Ramos (cell line): ENCODE measurements around the gene SMG5.

Experiments used
- in situ Hi-C: fragments of 300-500 bp; cut with MboI; formaldehyde crosslinking; loops from one replicate; pipeline ENCODE4 v1.14.3; 2022; ENCODE audit warnings: low sequenced_read_pairs; ENCODE audit not compliant: unreplicated experiment

Gene SMG5

DNA sequence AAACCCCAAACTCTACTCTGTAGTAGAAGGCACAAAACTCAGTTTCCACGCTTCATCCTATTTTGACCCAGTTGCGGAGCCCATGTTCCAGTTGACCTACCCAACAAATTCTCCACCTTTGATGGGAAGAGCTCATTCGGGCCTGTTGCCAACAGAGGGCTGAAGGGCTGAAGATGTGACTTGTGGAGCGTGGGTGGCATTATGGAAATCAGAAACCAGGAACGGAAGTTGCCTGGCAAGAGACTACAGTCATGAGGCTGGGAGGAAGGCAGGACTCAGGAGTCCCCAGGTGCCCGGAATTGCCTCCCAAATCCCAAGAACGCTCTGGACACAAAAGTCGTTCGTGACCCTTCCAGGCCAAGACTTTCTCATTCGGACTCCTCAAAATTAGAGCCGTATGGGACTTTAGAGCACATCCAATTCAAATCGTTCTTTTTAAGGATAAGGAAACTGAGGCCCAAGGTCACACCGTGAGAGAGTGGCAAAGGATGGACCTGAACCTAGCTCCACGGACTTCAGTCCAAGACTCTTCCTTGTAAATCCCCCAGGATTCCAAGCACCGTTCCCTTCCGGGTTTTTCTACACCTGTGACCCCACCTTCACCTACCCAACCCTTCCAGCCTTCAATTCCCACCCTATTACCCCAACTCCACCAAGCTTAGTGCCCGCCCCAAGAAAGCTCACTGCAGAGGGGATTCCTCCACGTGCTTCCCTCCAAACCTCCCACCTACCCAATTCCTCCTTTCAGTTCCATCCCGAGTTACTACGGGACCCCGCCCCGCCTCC is 739 bp downstream of the SMG5 start:
- in situ Hi-C loops = no loop called here

DNA sequence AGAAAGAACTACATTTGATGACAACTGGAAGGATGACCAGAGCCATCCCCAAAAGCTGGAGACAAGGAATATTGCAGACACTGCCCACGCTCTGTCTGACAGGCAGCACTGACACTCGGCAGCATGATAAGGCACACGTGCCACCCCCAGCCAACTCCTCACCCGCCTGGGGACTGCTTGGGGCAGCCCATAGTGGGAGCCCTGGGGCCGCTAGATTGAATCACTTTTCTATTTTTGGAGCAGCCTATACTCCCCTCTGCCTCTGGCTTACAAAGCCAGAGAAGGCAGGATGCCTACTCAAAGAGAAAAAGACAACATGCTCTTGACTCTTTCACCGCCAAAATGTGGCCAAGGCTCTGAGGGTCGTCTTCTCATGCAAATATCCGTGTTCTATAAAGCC is 1.3 kb downstream of the SMG5 start:
- in situ Hi-C loops = no loop called here

DNA sequence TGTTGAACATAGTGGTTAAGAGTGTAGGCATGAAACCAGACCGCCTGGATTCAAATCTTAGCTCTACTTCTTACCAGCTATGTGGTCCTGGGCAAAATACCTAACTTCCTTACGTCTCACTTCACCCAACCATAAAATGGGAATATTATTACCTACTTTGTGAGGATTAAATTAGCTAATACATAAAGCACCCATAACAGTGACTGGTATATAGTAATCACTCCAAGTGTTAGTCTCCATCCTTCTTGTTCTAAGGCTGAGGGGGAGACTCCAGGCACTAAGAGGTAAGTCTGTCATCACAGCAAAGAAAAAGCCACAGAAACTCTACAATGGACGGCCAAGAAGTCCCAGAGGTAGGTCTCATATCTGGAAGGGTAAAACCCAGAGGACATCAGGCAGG is 2.8 kb downstream of the SMG5 start:
- in situ Hi-C loops = no loop called here

DNA sequence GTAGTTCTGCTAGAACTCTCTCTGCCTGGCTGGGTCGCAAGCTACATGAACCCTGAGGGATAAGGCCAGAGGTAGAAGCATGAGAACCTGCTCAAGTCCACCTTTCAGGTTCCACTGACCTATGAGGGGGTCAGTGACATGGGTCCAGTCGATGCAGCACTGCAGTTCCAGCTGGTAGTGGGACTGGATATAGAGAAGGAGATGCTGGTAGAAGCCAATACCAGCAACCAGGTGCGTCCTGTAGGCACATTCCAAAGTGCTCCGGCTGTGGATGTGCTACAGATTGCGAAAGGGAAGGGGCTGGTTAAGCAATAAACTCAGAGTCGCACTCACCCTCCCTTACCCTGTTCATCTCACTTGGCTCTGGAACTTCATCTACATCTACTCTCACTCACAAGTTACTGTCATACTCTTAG is 5.7 kb downstream of the SMG5 start:
- in situ Hi-C loops = no loop called here

DNA sequence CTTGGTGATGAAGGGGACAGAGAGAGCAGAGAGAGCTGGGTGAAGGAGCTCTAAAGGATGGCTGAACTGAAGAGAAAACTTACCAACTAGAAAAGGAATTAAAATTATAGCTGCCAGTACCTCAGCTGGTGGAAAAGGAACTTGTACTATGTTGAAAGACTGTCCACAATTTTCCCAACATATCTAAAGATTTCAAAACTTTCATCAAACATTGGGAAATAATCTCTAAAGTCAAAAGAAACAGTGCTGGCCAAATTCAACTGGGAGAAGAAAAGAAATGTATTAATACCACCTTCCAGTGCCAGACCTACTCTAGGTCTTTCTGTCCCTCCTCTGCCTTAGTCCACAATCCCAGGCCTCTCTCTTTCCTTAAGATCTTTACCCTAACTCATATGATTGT is 6.1 kb downstream of the SMG5 start:
- in situ Hi-C loops = no loop called here

DNA sequence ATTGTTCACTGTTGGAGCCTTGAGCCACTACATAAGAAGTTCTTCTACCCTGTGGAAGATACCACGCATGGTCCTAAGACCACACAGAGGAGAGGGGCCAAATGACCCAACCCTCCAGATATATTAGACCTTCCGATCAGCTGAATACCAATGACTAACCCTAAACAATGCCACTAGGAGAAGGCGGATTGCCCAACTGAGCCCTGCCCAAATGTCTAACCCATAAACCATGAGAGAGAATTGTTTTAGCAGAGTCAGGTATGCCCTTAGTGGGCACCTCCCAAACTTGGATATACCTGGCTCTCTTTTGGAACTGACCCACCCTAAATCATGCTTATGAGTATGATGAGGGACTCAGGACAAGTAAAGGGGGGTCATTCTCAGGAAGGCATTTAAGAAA is 12.3 kb downstream of the SMG5 start:
- in situ Hi-C loops = no loop called here

DNA sequence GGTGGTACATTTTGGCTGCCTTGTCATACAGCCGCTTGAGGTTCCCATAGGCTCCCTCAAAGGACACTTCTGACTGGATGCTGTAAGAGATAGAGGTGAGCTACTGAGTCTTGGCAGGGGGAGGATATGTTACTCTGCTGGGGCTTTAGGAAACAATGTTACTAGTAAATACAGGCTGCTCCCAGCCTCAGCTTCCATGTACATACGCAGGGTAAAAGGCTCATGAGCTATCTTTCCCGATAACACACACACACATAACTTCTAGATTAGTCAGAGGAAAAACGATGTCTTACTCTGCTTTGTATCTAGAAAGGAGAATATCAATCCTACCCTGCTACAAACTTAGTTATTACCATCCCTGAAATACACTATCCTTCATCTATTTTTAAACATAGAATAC is 14.3 kb downstream of the SMG5 start:
- in situ Hi-C loops = no loop called here

DNA sequence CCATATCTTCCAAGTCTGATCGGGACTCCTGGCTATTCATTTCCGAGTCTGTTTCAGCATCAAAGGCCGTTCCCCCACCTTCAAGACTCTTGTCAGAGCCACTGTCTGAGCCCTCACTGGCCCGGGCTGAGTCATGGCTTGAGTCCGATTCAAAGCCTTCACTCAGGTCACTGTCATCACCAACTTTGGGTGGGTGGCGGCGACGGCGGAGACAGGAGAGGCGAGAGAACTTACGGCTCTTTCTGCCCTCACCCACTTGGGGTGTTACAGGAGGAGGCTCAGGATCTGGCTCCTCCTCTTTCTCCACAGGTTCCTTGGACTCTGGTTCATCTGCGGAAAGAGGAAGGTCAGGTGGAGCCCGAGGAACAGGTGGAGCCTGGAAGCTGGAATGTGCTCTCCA is 16.6 kb downstream of the SMG5 start:
- in situ Hi-C loops = no loop called here

DNA sequence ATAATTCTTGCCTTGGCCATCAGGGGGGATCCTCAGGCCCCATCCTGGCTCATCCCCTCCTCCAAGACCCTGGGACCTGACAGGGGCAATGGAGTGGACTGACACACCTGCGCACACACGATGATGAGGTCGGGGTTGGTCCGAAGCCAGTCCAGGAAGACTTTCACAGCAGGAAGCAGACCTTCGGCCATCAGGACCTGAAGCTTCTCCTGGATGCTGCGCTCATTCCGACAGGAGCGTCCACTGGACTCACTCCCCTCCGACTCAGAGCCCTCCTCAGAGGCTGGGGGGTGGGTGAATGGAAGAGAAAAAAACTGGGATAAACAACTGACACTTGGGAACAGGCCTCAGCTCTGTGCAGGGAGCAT is 19.4 kb downstream of the SMG5 start:
- in situ Hi-C loops = no loop called here

DNA sequence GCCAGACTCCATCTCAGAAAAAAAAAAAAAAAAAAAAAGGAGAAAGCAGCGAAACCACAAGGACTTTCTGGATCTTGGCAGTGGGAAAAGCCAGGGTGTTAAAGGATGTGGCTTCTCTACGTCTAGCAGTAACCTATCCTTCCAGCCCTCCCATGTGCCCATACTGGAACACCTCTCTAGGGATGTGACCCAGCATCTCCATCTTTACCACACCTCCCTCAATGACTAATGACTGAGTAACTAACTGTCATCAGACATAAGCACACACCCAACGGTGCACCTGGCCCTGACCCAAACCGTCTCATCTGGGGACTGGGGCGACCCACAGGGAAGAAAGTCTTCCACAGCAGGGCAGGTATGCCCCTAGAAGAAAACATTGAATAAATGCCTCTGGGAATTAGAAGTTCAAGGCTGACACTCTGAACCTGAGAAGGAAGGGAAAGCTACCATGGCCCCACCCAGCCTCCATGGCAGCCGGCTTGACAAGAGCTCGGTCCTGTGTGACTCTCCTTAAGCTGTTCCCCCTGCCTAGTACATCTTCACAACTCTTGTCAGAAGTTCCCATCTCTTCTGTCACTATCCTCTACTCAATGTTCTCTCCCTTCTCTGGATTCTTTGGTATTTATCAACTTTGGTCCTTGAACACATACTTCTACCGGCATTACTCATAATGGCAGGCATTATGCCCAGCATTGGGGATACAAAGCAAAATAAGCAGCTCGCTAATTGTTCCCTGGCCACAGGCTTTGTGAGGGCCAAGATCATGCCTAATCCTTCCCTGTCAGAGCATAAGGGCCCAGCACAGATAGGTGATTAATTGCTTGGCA is 20.0 kb downstream of the SMG5 start:
- in situ Hi-C loops = no loop called here

DNA sequence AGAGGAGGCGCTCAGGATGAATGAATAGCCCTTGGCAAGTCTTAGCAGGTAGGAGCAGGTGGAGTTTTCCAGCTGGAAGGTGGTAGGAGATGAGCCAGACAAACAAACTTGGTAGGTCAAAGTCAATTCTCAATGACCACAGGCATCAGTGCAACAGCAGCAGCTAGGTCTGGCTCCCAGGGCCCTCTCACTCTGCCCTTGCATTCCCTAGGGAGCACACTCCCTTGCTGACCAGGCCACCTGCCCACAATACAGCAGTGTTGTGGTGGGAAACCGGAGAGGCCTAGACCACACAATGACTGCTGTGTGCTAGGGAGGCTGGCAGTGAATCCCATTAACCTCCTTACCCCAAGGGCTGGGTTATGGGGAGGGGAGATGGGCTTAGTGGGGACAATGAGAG is 21.7 kb downstream of the SMG5 start:
- in situ Hi-C loops = no loop called here

DNA sequence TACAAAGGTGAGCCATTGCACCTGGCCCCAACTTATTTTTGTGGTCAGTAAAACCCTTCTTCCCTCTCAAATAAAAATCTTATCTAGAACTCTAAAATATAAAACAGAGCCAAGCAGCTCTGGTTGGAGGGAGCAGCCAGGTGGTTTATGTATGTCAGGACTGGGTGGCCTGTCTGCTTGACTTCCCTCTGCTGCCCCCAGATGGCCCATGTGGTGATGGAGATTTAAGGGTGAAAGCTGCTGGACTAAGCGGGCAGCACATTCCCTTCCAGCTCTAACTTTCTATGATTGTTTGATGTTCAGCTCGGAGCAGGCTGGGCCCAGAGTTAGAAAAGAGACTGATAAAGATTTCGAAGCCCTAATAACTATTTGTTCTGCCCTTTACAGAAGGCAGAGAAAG is 22.8 kb downstream of the SMG5 start:
- in situ Hi-C loops = no loop called here

DNA sequence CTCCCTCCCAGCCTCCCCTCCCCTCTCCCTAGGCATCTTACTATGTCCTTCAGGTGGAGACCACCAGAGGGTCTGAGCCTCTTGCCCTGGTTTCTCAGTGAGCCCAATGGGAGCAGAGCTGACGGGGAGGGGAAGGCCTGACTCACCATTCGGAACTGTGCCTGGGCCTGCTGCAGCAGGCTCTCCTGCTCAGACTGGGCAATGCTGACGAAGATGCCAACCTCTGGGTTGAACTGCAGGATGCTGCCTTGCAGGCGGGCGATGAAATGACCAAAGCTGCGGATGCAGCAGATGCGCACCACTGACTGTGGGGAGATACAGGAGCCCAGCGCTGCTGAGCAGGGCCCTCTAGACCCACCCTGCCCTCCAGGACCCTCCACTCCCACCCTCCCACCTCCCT is 23.8 kb downstream of the SMG5 start:
- in situ Hi-C loops = no loop called here

DNA sequence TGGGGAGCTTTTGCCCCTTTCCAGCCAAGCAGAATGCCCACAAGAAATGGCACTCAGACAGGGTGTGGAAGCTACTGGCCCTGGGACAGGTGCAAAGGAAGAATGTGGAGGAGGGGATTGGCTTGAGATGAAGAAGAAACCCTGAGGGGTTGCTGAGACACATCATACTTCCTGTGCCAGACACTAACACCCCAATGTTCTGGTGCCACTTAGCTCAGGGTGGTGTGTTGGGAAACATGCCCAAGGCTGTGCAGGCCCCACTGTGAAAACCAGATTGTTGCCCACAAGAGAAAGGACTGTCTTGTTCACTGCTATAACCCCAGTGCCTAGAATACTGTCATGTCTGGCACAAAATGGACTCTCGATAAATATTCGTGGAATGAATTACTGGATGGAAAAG is 24.9 kb downstream of the SMG5 start:
- in situ Hi-C loops = no loop called here

DNA sequence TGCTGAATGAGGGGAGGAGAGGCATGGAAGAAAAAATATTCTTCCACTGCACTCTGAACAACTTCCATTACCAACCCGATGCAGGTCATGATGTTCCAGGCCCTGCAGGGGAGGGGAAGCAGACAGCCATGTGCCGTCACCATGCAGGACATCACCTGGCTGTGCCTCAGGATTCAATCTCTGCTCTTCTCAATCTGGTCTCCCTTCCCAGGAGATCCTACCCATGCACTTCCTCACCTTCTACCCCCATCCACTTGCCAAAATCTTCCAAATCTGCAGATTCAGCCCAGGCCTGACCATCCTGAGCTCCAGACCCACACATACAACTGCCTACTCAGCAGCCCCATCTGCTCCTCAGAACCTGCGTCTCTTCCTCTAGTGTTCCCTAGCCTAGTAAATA is 29.0 kb downstream of the SMG5 start:
- in situ Hi-C loops = no loop called here

DNA sequence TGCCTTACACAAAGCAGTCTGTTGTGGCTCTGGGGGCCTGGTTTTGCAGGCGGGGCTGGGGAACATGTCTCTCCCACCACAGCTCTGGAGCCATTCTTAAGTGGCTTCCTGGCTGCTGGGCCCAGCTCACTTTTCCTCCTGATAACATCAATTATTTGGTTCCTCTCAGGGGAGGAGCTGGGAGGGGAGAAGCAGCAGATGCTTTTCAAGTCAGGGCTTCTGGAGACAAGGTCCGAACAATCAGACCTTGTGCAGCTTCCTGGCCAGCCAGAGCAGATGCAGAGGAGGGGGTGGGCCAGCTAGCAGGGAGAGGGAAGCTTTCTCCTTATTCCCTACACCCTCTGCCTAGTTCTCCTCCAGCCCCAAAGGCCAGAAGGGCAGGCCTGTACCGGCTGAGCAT is 31.1 kb downstream of the SMG5 start:
- in situ Hi-C loops = no loop called here

DNA sequence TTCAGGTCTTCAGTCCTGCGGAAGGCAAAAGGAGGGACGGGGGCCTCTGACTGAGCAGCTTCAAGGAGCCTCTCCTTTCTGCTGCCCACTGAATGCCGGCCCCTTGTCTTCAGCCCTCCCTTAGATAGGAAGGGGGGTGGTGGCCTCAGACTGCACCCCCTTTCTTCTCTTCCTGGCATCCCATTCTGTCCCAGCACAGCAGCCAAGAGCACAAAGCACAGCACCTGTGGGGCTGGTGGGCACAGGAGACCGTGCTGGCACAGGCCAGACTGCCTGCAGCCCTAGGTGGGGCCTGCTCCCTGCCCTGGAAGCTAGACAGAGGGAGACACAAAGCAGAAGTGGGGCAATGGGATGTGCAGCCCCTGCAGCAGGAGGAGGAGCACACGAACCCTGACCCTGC is 33.0 kb downstream of the SMG5 start:
- in situ Hi-C loops = no loop called here

DNA sequence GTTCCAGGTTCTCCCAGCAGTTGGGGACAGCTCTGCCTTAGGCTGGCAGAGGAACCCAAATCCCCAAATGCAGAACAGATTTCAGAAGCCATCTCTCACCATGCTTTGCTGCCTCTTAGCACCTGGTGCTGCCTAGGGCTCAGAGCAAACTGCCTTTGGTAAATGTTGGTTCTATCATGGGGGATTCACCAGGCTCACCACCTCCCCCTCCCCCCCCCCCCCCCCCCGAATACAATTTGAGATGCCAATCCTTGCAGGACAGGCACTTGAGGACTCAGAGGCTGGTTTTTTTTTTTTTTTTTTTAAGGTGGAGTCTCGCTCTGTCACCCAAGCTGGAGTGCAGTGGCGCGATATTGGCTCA is 34.3 kb downstream of the SMG5 start:
- in situ Hi-C loops = no loop called here

DNA sequence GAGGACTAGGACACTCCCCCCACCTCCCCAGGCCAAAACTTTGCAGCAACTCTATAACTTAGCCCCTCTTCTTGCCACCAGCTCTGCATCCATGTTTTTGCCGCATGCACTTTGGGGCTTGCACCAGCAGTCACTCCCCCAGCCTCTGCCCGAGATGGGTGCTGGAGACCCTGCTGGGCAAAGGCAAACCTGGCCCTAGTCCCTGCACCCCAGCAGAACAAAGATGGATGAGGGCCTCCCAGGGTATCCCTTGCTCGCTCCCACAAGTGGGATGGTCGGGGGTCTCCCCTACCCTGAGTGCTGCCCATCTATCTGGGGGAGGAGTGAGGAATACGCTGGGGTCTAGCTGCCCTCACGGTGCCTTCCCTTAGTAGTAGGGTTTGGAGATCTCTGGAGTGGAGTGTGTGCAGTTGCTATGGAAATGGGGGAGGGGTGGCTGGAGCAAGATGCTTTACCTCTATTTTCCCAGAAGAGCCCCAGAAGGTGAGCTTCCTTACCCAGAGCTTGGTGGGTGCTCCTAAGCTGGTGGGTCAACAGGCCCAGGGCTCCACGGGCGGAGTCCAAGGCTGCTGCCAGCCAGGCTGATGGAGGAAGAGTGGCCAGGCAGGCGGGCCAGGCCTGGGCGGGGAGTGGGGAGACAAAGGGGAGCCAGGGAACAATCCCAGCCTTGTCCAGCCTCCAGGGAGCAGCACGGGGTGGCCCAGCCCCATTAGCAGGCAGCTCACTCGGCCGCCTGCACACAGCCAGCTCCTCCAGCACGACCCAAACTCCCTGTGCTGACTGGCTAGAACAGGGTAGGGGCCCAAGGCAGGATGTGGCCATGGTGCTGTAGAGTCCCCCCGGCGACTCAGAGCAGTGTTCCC is 34.9 kb downstream of the SMG5 start, which contains the start of gene PAQR6:
TSS of gene PAQR6 (minus strand) at position 597 of the 863 bp plus-strand sequence. CDS start 1,325 bp downstream, outside the sequence.
- in situ Hi-C loops = no loop called here

DNA sequence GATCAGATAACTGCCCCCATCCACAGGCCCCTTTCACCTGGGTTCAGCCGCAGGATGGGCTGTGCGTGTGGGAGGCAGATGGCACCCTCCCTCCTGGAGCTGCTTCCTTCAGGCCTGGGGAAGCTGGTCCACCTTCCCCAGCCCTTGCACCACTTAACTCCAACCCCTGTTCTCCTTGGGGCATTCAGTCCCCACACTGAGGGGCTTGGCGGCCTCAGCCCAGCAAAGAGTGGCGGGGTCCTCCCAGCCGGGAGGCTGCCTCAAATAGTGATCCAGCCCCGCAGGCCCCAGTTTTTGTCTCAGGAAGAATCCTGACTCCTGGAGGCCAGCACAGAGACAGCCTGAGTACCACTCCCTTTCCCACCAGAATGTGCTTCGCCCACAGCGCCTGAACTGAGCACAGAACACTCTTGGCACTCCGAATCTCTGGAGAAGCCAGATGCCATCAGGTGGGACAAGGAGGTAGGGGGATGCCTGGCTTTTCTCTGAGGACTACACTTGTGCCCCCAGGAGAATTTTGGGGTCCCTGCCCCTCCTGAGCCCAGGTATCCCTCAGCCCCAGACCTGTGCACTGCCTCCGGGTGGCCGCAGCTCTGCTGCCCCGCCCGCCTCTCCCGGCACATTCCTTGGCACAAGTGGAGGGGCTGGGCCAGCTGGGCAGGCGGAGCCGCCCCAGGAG is 35.7 kb downstream of the SMG5 start:
- in situ Hi-C loops = no loop called here
